Measurements from ENCODE around the gene MZT2A.
A peak's percentile ranks its signal among the peaks of the same experiment; 100 is the strongest.
"Not testable (repeated sequence)": the region's sequence is repeated elsewhere in the genome, so short reads cannot be mapped to it uniquely, and the experiment has no call there.

Gene MZT2A

DNA sequence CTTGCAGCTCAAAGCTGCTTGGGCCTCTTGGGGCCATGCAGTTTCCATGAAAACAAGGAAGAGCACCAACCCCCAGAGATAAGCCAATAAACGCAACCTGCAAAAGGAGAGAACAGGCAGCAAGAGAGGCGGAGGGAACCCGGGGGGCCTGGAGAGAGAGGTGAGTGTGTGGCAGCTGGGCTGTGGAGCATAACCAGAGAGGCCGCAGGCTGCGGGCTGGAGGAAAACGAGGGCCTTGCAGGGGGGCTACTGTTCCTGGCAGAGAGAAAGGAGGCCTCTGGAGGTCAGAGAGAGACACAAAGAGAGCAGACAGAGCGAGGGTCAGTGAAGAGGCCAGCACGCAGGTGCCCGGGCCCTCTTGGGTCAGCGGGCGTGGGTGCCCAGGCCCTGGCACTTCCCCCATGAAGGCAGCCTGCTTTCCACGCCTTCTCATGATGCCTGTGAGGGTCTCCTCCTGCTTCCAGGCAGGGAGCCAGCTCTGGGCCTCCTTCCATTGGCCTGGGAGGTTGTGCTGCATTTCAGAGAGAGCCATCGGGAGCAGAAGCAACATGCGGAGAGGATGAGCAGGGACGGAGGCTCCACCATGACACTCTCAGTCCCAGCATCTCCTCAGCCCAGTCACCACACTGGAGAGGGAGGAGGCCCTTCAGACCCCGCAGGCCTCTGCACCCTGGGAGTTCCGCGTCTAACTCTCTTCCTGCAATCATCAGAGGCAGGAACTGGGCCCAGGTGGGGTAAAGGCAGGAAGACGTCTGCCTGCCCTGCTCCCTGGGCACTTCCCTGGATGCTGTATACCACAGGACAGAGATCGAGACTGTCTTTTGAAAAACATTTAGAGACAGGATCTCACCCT is 1.4 kb downstream of the MZT2A start:
- DNase-seq = peak in 1 of 2 experiments; percentile 52

DNA sequence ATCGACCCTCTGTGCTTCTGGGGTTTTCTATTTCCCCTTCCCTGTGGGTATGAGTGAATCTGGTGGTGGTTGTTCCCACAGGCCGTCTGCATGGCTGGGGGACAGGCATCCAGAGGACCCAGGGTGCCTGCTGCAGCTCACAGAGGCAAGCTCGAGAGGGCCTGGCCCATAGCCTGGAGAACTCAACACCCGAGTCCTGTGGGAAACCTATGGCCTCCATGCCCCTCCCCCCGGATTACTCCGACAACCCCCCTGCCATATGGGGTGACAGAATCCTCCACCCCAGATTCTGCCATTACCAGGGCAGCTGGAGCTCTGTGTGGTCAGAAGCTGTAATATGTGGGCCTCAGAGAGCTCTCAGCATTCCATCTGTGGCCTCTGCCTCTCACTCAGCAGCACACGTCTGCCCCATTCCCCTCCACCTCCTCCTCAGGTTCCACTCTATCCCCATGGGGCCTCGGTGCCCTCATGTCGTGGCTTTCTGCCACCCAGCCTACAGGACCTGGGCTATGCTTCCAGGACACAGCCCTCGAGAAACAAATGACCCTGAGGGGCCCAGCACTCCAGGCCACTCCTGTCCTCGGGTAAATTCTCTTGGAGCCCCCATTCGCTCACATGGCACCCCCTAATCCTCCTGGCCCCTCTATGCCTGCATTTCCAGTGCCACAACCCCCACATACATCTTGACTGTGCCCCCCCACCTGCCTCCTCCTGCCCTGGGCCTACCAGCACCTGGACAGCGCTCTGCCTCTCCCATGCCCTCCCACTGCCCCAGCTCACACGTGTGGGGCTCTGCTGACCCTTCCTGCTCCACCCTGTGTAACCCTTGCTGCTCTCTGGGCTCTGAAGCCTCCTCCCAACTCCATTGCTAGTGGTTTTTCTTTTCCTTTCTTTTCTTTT is 3.6 kb downstream of the MZT2A start:
- DNase-seq = peak in 1 of 2 experiments; percentile 6

DNA sequence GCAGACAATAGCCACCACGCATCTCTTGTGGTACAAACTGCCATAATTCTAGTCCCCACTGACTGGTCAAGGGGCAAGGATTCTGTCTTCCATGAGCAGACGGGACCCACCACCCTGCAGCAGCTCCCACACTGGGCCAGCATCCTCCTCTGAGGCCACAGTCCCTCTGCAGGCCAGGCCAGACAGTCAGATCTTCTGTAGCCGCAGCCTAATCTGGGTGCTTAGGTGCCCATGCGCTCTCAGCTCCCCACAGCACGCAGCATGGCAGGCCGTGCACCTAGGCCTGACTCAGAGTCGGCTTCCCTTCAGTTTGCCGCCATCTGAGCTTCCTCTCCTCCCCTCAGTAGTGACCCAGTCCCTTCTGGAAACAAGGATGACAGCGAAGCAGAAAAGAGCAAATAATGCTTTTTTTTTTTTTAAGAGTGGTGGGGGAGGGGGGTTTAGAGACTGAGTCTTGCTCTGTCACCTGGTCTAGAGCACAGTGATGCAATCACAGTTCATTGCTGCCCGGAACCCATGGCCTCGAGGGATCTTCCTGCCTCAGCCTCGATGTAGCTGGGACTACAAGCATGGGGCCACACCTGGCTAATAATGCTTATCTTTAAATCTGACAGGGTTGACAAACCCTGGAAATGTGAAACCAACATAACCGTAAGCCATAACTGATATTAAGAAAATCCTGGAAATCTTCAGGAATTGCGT is 5.8 kb downstream of the MZT2A start:
- not testable (repeated sequence) for DNase-seq

DNA sequence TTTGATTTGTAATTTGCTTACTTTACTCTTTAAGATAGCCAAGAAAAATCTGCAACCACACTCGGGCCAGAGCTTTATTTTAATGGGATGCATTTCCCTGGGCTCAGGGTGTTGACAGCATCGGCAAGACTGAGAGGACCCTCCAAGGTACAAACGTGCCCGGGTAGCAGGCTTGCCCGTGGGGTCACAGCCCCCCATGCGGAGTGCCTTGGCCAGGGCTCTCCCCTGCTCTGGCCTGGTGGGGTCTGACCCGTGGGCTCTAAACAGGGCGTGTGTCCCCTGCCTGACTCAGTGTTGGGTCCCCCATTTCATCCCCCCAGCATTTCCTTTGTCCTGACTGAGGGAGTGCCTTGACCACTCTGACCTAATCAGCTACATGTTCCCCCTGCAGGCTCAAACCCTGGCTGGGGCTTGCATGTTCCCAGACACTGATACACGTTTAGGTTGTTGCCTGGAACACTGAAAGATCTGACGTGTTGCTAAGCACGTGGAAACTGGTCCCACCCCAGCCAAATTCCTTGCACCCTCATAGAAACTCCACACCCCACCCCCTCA is 7.2 kb downstream of the MZT2A start:
- not testable (repeated sequence) for DNase-seq

- peak in 1 of 2 experiments; percentile 4 for DNase-seq
Observed at GRCh38 chr2:131483981-131484820, 8.0 kb downstream of the MZT2A start.

GRCh38 chr2:131482506-131483155 is 9.6 kb downstream of the MZT2A start:
- not testable (repeated sequence) for DNase-seq

DNA sequence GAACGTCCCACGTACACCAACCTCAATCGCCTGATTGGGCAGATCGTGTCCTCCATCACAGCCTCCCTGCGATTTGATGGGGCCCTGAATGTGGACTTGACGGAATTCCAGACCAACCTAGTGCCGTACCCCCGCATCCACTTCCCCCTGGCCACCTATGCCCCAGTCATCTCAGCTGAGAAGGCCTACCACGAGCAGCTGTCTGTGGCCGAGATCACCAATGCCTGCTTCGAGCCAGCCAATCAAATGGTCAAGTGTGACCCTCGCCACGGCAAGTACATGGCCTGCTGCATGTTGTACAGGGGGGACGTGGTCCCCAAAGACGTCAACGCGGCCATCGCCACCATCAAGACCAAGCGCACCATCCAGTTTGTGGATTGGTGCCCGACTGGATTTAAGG is 11.8 kb downstream of the MZT2A start:
- DNase-seq = not testable (repeated sequence)

DNA sequence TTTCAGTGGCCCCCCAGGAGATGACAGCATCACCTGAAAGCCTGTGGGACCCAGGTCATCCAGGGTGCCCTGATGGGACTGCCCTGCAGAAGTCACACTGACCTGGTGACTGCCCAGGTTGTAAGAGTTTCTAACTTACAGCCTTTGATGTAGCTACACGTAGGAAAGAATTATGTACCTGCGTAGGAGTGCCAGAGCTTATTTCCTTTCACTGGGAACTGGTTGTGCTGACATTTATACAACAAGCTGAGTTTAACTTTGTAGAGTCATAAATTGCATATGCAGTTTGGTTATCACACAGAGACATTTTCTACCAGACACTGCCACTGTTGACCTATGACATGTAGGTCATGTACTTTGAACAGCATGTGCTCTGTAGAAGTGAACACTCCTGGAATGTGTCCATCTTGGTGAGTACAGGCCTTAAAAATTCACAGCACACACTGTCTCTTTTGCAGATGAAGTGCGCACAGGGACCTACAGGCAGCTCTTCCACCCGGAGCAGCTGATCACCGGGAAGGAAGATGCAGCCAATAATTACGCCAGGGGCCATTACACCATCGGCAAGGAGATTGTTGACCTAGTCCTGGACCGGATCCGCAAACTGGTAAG is 13.2 kb downstream of the MZT2A start:
- not testable (repeated sequence) for DNase-seq

GRCh38 chr2:131478074-131478849 is 13.9 kb downstream of the MZT2A start:
- DNase-seq = not testable (repeated sequence)

DNA sequence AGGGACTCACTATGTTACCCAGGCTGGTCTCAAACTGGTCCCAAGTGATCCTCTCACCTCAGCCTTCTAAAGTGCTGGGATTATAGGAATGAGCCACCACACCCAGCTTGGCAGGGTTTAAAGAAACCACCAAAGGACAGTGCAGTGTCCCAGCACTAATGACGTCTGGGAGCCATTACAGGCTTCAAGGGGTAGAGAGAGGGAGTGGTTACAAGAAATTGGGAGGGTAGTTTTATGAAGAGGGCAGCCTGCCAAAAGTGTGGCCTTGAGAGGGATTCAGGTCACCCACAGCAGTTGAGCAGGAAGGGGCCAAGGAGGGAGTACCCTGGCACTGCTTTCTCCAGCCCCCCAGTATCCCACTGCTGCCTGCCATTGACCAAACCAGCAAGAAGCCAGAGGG is 15.0 kb downstream of the MZT2A start:
- DNase-seq = not testable (repeated sequence)

DNA sequence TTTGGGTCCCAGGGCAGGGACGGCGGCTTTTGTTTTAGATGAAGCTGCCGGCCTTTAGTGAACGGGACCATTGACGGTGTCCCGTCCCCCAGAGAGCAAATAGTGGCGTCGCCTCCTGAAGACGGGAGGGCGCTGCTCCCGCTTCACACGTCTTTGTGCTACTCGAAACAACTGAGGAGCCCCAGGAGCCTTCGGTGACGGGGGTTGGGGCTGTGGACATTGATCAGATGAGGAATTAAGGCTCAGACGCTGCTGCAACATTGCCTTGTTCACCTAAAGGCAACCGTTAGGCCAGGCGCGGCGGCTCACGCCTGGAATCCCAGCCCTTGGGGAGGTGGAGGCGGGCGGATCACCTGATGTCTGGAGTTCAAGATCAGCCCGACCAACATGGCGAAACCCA is 15.8 kb downstream of the MZT2A start:
- not testable (repeated sequence) for DNase-seq

DNA sequence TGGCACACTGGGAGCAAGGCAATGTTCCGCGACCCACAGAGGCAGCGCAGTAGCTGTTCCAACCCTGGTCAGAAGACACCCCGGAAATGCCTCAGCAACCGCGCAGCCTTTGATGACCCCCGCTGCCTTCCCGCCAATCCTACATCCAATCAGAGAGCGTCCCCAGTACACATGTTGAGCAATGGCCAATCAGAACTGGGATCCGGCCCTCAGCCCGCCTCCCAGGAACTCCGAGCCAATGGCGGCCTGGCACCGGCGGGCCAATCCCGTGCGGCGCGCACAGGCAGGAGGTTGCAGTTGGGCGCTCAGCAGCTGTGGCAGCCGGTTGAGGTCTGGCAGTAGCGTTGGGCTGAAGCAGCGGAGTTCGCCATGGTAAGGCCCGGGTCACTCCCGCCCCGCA is 16.4 kb downstream of the MZT2A start, which contains the start of gene TUBA3D:
Gene TUBA3D, plus strand, starts transcription at position 289 of the 400 bp plus-strand sequence. Its CDS starts 81 bp downstream, at position 370.
- DNase-seq = no peak

DNA sequence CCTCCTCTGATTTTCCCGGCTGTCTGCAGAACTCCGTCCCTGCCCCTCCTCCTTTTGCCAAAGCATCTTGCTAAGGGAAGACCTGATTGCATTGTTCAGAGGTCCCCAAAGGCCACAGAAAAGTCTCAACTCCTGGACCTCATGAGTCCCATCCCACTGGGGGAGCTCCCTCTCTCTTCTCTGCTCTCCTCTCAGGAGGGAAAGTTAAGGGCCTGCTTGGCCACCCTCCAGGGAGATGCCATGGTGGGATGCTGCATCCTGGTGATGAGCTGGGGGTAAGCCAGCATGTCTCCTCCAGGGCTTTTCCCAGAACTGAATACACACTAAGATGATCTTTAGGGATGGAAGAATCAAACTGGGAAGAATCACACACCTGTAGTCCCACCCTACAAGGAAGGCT is 18.9 kb downstream of the MZT2A start:
- not testable (repeated sequence) for DNase-seq

GRCh38 chr2:131471624-131472023 is 20.6 kb downstream of the MZT2A start:
- not testable (repeated sequence) for DNase-seq

GRCh38 chr2:131470944-131471343 is 21.3 kb downstream of the MZT2A start:
- not testable (repeated sequence) for DNase-seq

GRCh38 chr2:131467722-131468121 is 24.5 kb downstream of the MZT2A start:
- DNase-seq = not testable (repeated sequence)

DNA sequence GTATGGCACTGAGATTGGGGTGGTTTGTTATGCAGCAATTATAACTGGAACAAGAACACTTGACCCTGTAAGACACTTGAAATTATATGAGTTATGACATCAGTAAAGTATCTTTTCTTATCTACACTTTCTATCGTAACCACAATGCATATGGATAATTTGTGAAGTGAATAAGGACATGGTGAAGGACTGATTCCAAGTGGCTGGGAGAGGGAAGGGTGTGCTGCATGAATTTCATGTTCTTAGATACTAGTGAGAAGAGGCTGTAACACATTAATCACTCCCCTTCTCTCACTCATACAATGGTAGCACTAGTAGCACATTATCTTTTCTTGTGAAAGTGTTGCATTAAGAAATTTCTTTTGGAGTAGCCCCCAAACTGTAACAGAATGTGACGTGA is 37.3 kb downstream of the MZT2A start:
- not testable (repeated sequence) for DNase-seq

DNA sequence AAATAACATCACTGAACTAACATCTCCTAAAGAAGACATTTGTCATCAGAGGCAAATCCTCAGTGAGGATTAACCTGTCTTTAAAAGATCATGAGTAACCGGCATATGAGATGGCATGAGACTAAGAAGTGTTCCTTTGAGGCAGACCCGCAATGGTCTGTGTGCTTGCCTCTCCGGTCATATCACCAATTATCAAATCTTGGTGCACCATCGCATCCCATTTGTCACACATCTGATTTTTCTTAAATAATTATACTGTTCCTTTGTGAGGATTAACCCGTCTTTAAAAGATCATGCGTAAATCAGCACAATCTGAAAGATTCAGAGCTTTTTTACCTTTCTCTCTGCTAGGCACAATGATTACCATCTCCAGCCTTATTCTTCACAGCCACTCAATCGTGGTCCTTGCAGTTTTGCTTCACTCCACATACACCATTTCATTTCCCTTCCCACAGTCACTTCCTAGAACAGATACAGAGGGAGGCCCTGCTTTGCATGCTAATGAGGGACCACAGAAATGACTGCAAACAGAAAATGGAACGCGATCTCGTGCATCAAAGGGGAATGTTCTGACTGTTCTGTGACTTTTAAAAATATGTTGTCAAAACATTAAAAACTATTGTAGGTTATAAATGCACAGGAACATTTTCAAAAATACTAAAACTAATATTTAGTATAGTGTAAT is 40.8 kb downstream of the MZT2A start:
- DNase-seq = peak; percentile 32 to 50

GRCh38 chr2:131447981-131448380 is 44.2 kb downstream of the MZT2A start:
- DNase-seq = not testable (repeated sequence)
